A549 (cell line): Measurements from ENCODE around the gene MLLT1. TPM values are rescaled to one million over a fixed set of nuclear protein-coding genes. Genes with fewer than 3 reads are reported as not detected.

Experiments used
- ATAC-seq, 2 experiments: fragments of 200-7000 bp in 1 of 2; fragments of >200 bp in 1 of 2; cut with Nextera tagmentation in 1 of 2; cut with Tn5 transposase in 1 of 2; 3 replicates each; pipeline versions ENCODE4 v1.8.0 to v1.9.1; 2018 to 2020; ENCODE audit warnings: mild to moderate bottlenecking in 1 of 2, moderate library complexity in 1 of 2
- CTCF ChIA-PET: fragments of 300-600 bp; sonication (Branson Sonifier 250); formaldehyde crosslinking; extraction: SDS; loops from one replicate; lab custom pipeline; 2021; ENCODE audit warnings: antibody characterized with exemption, inconsistent platforms; lab: Yijun Ruan, JAX
- POLR2A ChIA-PET: fragments of 350-600 bp; formaldehyde crosslinking; extraction: SDS; loops from one replicate; lab custom pipeline; 2021; ENCODE audit warnings: antibody characterized with exemption, inconsistent platforms; lab: Yijun Ruan, JAX
- DNase-seq, 2 experiments: peaks; one replicate each; pipeline versions ENCODE4 v3.0.0 to v3.0.0-alpha.2; 2011 to 2016; ENCODE audit warnings: low read depth in 1 of 2, low spot score in 1 of 2
- FAIRE-seq: peaks from 2 replicates; lab custom pipeline; 2011; peaks lifted over from hg19 to GRCh38; lab: Jason Lieb, UNC
- H3K27ac ChIP-seq, 2 experiments: fragments of >200 bp; sonication (Bioruptor Twin); formaldehyde crosslinking; 3 replicates each; pipeline ENCODE4 v1.5.1; 2016 to 2017
- H3K4me1 ChIP-seq: fragments of >200 bp; sonication (Bioruptor Twin); formaldehyde crosslinking; 3 replicates; pipeline ENCODE4 v1.6.1; 2016
- H3K4me2 ChIP-seq: fragments of >200 bp; sonication (Bioruptor Twin); formaldehyde crosslinking; 3 replicates; pipeline ENCODE4 v1.6.1; 2016
- H3K4me3 ChIP-seq: fragments of >200 bp; sonication (Bioruptor Twin); formaldehyde crosslinking; 3 replicates; pipeline ENCODE4 v1.5.1; 2016
- H3K9me3 ChIP-seq: fragments of >200 bp; sonication (Bioruptor Twin); formaldehyde crosslinking; 3 replicates; pipeline ENCODE4 v1.6.1; 2016
- ATOH8 ChIP-seq: fragments of 250-450 bp; sonication (Bioruptor Pico); IDR thresholded peaks from 2 replicates; pipeline ENCODE4 v1.5.0; 2020; ENCODE audit warnings: low read depth, mild to moderate bottlenecking, moderate library complexity
- CEBPB ChIP-seq, 2 experiments: fragments of >200 bp in 1 of 2; sonication (Bioruptor Twin) in 1 of 2; formaldehyde crosslinking in 1 of 2; IDR thresholded peaks; 2 replicates each; pipeline ENCODE4 v1.6.1; 2012 to 2016
- ESRRA ChIP-seq: fragments of 150-350 bp; IDR thresholded peaks from 2 replicates; pipeline ENCODE4 v1.6.1; 2014; ENCODE audit warnings: mild to moderate bottlenecking, low read length, borderline replicate concordance
- FOSL2 ChIP-seq, 2 experiments: fragments of 450-650 bp in 1 of 2; fragments of >200 bp in 1 of 2; sonication (Bioruptor Twin) in 1 of 2; formaldehyde crosslinking; IDR thresholded peaks; 2 replicates each; pipeline versions ENCODE4 v1.5.0 to v1.6.1; 2016 to 2020; ENCODE audit warnings: mild to moderate bottlenecking in 1 of 2, moderate library complexity in 1 of 2
- GATA3 ChIP-seq: IDR thresholded peaks from 2 replicates; pipeline ENCODE4 v1.6.1; 2012; ENCODE audit warnings: borderline replicate concordance
- HMGXB4 ChIP-seq: fragments of 250-450 bp; sonication (Bioruptor Pico); IDR thresholded peaks from 2 replicates; pipeline ENCODE4 v1.5.0; 2021; ENCODE audit warnings: mild to moderate bottlenecking, moderate library complexity, borderline replicate concordance
- HOXA7 ChIP-seq: fragments of 250-450 bp; sonication (Bioruptor Pico); IDR thresholded peaks from 2 replicates; pipeline ENCODE4 v1.5.0; 2020; ENCODE audit warnings: mild to moderate bottlenecking, moderate library complexity
- JUN ChIP-seq, 2 experiments: fragments of >200 bp; sonication (Bioruptor Twin); formaldehyde crosslinking; IDR thresholded peaks; 2 replicates in 1 of 2; 3 replicates in 1 of 2; pipeline ENCODE4 v1.6.1; 2016 to 2017
- KDM1A ChIP-seq: fragments of 200-600 bp; sonication (generic); IDR thresholded peaks from 2 replicates; pipeline ENCODE4 v1.6.1; 2016; ENCODE audit warnings: low read depth, mild to moderate bottlenecking
- KDM5A ChIP-seq: fragments of 200-600 bp; sonication (generic); IDR thresholded peaks from 2 replicates; pipeline ENCODE4 v1.6.1; 2016; ENCODE audit warnings: antibody characterized with exemption, mild to moderate bottlenecking
- RARB ChIP-seq: fragments of 250-450 bp; sonication (Bioruptor Pico); IDR thresholded peaks from 2 replicates; pipeline ENCODE4 v1.8.0; 2021; ENCODE audit warnings: mild to moderate bottlenecking, moderate library complexity
- RFX5 ChIP-seq: fragments of 450-650 bp; IDR thresholded peaks from 2 replicates; pipeline ENCODE4 v1.7.1; 2014; ENCODE audit warnings: antibody characterized with exemption, mild to moderate bottlenecking, moderate library complexity
- RNF2 ChIP-seq: fragments of 200-600 bp; sonication (generic); IDR thresholded peaks from 2 replicates; pipeline ENCODE4 v1.6.1; 2016; ENCODE audit warnings: low read depth, mild to moderate bottlenecking, antibody characterized with exemption, moderate library complexity, borderline replicate concordance
- SREBF2 ChIP-seq: fragments of 450-650 bp; IDR thresholded peaks from 2 replicates; pipeline ENCODE4 v1.6.1; 2014; ENCODE audit warnings: mild to moderate bottlenecking, moderate library complexity
- TFCP2L1 ChIP-seq: fragments of 250-450 bp; sonication (Bioruptor Pico); IDR thresholded peaks from 2 replicates; pipeline ENCODE4 v1.5.0; 2021; ENCODE audit warnings: mild to moderate bottlenecking
- TP53 ChIP-seq: fragments of 250-450 bp; sonication (Bioruptor Pico); IDR thresholded peaks from 2 replicates; pipeline ENCODE4 v1.5.0; 2021; ENCODE audit warnings: mild to moderate bottlenecking, moderate library complexity
- ZC3H11A ChIP-seq: fragments of 450-650 bp; IDR thresholded peaks from 2 replicates; pipeline ENCODE4 v1.6.1; 2014; ENCODE audit warnings: antibody characterized with exemption, mild to moderate bottlenecking
- WGBS: methylation state at CpG from one replicate; pipeline ENCODE4 v1.1.6; 2017; ENCODE audit errors: missing lambda C conversion rate; 5-methylcytosine and 5-hydroxymethylcytosine counted together
- polyA plus RNA-seq, 4 experiments: library from polyadenylated mRNA; depleted of rRNA in 3 of 4; stranded (reverse); fragments of >200 nt; fragmentation: RNase III in 1 of 4; extraction: RNeasy Plus Mini Kit Qiagen cat#74134 plus additional on column Dnase treatment in 1 of 4; gene quantifications; 2 replicates in 3 of 4; 3 replicates in 1 of 4; pipeline ENCODE4 v1.2.3, GENCODE V29; 2011 to 2017
- TF ChIP-seq, protein P1 (sequence below): fragments of 200-600 bp; sonication (generic); IDR thresholded peaks from 2 replicates; pipeline ENCODE4 v1.6.1; 2016; ENCODE audit warnings: antibody characterized with exemption, mild to moderate bottlenecking, moderate library complexity
- TF ChIP-seq, protein P2 (sequence below): IDR thresholded peaks from 2 replicates; pipeline ENCODE4 v1.6.1; 2012
- TF ChIP-seq, protein P3 (sequence below): IDR thresholded peaks from 2 replicates; pipeline ENCODE4 v1.6.1; 2012; ENCODE audit warnings: low read depth, borderline replicate concordance

The MLLT1 gene
- polyA plus RNA-seq, 2 of the 4 experiments (the other 2 are of a cell fraction), result 7.4 to 17.5 TPM

- ATAC-seq (no peak), DNase-seq (no peak), FAIRE-seq (no peak)
- no peak overlapping the region for H3K4me3 ChIP-seq
- no peak overlapping the region for H3K27ac ChIP-seq
- CTCF ChIA-PET, result no interaction called here
- 0 out of 3 replicates have a peak, but pooled peaks cover 6% of the 10 kb centered on the region for H3K9me3 ChIP-seq
- H3K4me2 ChIP-seq, result no peak overlapping the region
- WGBS, result 88% methylated on average over 7 of the region's 9 CpGs
- POLR2A ChIA-PET, result no interaction called here
- H3K4me1 ChIP-seq, result no peaks in the 10 kb centered on the region
- TF ChIP-seq TP53 (no peak), KDM1A (no peak), GATA3 (no peak), ESRRA (no peak), SREBF2 (no peak), CEBPB (IDR thresholded peaks at IDR 0.05) (no peak), ATOH8 (CRISPR knock-in tag) (no peak), ZC3H11A (no peak), KDM5A (no peak), RFX5 (no peak), HOXA7 (CRISPR knock-in tag) (no peak)
- TF ChIP-seq, protein P1, sequence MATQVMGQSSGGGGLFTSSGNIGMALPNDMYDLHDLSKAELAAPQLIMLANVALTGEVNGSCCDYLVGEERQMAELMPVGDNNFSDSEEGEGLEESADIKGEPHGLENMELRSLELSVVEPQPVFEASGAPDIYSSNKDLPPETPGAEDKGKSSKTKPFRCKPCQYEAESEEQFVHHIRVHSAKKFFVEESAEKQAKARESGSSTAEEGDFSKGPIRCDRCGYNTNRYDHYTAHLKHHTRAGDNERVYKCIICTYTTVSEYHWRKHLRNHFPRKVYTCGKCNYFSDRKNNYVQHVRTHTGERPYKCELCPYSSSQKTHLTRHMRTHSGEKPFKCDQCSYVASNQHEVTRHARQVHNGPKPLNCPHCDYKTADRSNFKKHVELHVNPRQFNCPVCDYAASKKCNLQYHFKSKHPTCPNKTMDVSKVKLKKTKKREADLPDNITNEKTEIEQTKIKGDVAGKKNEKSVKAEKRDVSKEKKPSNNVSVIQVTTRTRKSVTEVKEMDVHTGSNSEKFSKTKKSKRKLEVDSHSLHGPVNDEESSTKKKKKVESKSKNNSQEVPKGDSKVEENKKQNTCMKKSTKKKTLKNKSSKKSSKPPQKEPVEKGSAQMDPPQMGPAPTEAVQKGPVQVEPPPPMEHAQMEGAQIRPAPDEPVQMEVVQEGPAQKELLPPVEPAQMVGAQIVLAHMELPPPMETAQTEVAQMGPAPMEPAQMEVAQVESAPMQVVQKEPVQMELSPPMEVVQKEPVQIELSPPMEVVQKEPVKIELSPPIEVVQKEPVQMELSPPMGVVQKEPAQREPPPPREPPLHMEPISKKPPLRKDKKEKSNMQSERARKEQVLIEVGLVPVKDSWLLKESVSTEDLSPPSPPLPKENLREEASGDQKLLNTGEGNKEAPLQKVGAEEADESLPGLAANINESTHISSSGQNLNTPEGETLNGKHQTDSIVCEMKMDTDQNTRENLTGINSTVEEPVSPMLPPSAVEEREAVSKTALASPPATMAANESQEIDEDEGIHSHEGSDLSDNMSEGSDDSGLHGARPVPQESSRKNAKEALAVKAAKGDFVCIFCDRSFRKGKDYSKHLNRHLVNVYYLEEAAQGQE, result no peak
Measured at GRCh38 chr19:6249296-6249695, 30.5 kb downstream of the MLLT1 start.

- CTCF ChIA-PET, result no interaction called here
- H3K4me1 ChIP-seq, result no peaks in the 10 kb centered on the region
- no peak overlapping the region for H3K4me2 ChIP-seq
- ATAC-seq (no peak), DNase-seq (no peak), FAIRE-seq (no peak)
- no peak overlapping the region for H3K4me3 ChIP-seq
- POLR2A ChIA-PET, result no interaction called here
- no peak overlapping the region for H3K27ac ChIP-seq
- 0 out of 3 replicates have a peak, but pooled peaks cover 6% of the 10 kb centered on the region for H3K9me3 ChIP-seq
- TF ChIP-seq FOSL2 (IDR thresholded peaks at IDR 0.05) (no peak), FOSL2 (CRISPR knock-in tag; IDR thresholded peaks at IDR 0.05) (no peak), ESRRA (no peak), TFCP2L1 (CRISPR knock-in tag) (no peak), RARB (CRISPR knock-in tag) (no peak), RNF2 (no peak), JUN (IDR thresholded peaks at IDR 0.05) (no peak), HMGXB4 (CRISPR knock-in tag) (no peak), HOXA7 (CRISPR knock-in tag) (no peak)
- TF ChIP-seq, protein P2, sequence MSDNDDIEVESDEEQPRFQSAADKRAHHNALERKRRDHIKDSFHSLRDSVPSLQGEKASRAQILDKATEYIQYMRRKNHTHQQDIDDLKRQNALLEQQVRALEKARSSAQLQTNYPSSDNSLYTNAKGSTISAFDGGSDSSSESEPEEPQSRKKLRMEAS, result no peak
- TF ChIP-seq, protein P3, sequence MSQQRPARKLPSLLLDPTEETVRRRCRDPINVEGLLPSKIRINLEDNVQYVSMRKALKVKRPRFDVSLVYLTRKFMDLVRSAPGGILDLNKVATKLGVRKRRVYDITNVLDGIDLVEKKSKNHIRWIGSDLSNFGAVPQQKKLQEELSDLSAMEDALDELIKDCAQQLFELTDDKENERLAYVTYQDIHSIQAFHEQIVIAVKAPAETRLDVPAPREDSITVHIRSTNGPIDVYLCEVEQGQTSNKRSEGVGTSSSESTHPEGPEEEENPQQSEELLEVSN, result no peak
- 88% methylated on average over 6 of the region's 6 CpGs for whole genome bisulfite sequencing
Measured at GRCh38 chr19:6248844-6249243, 30.9 kb downstream of the MLLT1 start.
